ENCODE data around the gene SYT11.
A peak's percentile ranks its signal among the peaks of the same experiment; 100 is the strongest.

Gene SYT11

GRCh38 chr1:155931332-155932038 lies 72.1 kb downstream of the SYT11 start:
- no peak for DNase-seq (ENCODE audit: low read depth)
- H3K4me3 ChIP-seq (replicated peaks; ENCODE audit: low read depth, low read length) = no peak overlapping the region
- TF ChIP-seq, protein P1, sequence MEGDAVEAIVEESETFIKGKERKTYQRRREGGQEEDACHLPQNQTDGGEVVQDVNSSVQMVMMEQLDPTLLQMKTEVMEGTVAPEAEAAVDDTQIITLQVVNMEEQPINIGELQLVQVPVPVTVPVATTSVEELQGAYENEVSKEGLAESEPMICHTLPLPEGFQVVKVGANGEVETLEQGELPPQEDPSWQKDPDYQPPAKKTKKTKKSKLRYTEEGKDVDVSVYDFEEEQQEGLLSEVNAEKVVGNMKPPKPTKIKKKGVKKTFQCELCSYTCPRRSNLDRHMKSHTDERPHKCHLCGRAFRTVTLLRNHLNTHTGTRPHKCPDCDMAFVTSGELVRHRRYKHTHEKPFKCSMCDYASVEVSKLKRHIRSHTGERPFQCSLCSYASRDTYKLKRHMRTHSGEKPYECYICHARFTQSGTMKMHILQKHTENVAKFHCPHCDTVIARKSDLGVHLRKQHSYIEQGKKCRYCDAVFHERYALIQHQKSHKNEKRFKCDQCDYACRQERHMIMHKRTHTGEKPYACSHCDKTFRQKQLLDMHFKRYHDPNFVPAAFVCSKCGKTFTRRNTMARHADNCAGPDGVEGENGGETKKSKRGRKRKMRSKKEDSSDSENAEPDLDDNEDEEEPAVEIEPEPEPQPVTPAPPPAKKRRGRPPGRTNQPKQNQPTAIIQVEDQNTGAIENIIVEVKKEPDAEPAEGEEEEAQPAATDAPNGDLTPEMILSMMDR (IDR thresholded peaks at IDR 0.05; ENCODE audit: low read length, missing control alignments) = no peak

GRCh38 chr1:155932081-155932480 lies 72.7 kb downstream of the SYT11 start:
- DNase-seq (ENCODE audit: low read depth) = no peak
- peak overlapping the region; percentile 5 for H3K4me3 ChIP-seq (replicated peaks; ENCODE audit: low read depth, low read length)
- TF ChIP-seq, protein P1 (IDR thresholded peaks at IDR 0.05; ENCODE audit: low read length, missing control alignments) = no peak

- TF ChIP-seq, protein P1 (IDR thresholded peaks at IDR 0.05; ENCODE audit: low read length, missing control alignments) = no peak
- H3K4me3 ChIP-seq (replicated peaks; ENCODE audit: low read depth, low read length) = peak overlapping the region; percentile 98
These were observed 73.1 kb downstream of the SYT11 start for GRCh38 chr1:155932487-155932886.

DNA sequence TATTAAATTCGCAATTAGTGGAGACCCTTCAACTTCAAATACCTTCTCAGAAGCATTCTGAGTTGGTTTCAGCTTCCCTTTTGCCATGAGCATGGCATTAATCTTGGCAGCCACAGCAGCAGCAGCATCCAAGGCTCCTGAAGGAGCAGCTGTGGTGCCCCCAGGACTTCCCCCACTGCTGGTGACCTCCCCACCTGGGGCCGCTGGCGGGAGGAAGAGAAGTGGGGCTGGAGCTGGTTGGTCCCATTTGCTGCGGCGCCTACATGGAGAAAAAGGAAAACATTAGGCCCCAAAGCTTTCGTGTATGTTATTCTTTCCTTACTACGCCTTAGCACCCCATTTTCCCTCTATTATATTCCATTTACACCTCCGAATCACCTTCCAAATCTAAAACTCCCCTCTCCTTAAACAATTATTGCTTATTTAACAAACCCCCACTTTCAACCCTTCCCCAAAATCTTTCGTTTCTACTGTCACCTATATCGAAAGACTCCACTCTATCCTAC lies 74.3 kb downstream of the SYT11 start:
- no peak for DNase-seq (ENCODE audit: low read depth)
- TF ChIP-seq, protein P1 (IDR thresholded peaks at IDR 0.05; ENCODE audit: low read length, missing control alignments) = no peak
- H3K4me3 ChIP-seq (replicated peaks; ENCODE audit: low read depth, low read length) = peak overlapping the region; percentile 98

More at GRCh38 chr1:155932487-155932886, 73.1 kb downstream of the SYT11 start:
- DNase-seq (ENCODE audit: low read depth) = peak; percentile 31

- TF ChIP-seq, protein P1 (IDR thresholded peaks at IDR 0.05; ENCODE audit: low read length, missing control alignments) = no peak
- peak within 1 kb of the TSS; percentile 98 for H3K4me3 ChIP-seq (replicated peaks; ENCODE audit: low read depth, low read length)
- peak; percentile 99 for DNase-seq (ENCODE audit: low read depth)
These were observed 74.9 kb downstream of the SYT11 start, which contains the start of gene KHDC4 for GRCh38 chr1:155934097-155934935. TSS of gene KHDC4 (minus strand) at chr1:155934413. CDS start at chr1:155934373, 40 bp downstream.

All from fibroblast of pulmonary artery (primary cell).